ENCODE results near the gene NKX6-2. TPM values are rescaled to one million over a fixed set of nuclear protein-coding genes. Genes with fewer than 3 reads are reported as not detected.
"Not testable (repeated sequence)": the region's sequence is repeated elsewhere in the genome, so short reads cannot be mapped to it uniquely, and the experiment has no call there.

The NKX6-2 gene
- polyA plus RNA-seq, 3 donors: 0.06 to 1.2 TPM; not detected in 1

DNA sequence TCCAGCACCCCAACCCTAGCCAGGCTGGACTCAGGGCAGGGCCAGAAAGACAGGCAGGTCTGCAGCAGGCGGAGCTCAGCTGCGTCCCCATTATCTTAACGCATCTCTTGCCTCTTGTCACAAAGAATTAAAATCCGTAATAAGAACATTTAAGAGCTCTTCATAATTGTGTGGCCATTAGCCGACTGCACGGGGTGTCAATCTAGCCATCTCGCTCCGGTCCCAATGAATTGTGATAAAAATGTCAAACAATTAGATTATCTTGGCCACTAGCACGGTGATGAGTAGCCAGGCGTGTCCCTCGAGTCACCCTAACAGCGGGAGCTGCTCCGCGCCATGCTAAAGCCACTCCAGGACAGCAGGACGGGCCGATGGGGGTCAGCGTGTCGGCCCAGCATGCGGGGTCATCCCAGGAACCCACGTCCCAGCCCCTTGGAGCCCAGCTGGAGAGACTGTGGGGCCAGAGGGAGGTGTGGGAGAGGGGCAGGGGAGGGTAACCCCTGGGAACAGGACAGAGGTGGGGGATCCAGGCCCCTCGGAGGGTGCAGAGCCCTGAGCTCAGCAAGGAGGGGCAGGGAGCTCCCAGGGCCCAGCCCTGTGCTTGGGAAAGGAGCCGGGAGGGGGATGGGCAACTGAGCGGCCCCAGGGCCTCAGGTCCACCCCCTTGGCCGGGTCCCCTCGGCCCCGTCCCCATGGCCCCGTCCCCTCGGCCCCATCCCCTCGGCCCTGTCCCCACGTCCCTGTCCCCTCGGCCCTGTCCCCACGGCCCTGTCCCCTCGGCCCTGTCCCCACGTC, 17.7 kb upstream of the NKX6-2 start:
- 78 to 88% (median 81%) methylated on average over 27 to 34 of the region's 34 CpGs for WGBS, 3 donors
- no peak overlapping the region for H3K27ac ChIP-seq (ENCODE audit: low read depth, low read length)

DNA sequence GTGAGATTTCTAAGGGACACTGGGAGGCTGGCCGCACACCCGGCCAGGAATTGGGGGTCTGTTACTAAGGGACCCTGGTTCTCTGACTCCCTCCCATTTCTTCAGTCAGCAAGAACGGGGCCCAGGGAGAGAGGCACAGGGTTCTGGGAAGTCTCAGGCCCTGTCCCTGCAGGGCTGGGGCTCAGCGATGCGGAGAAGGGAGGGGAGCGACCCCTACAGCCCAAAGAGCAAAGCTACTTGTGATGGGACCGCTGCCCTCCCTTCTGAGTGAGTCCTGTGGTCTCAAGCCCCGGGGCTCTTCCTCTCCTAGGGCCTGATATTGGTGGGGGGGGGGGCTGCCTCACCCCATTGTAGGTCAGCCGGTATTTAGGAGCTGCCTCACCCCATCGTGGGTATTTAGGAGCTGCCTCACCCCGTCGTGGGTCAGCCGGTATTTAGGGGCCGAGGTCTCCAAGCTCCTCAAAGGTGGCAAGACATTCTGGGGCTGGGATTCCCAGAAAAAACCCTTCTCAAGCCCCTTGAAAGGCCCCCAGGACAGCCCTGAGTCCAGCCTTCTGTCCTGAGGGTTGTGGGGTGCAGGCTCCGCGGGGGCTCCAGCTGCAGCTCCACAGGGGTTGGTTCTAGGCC, 16.9 kb upstream of the NKX6-2 start:
- H3K27ac ChIP-seq (ENCODE audit: low read depth, low read length): no peak overlapping the region
- 70 to 85% (median 78%) methylated on average over 15 to 16 of the region's 16 CpGs for WGBS, 3 donors

DNA sequence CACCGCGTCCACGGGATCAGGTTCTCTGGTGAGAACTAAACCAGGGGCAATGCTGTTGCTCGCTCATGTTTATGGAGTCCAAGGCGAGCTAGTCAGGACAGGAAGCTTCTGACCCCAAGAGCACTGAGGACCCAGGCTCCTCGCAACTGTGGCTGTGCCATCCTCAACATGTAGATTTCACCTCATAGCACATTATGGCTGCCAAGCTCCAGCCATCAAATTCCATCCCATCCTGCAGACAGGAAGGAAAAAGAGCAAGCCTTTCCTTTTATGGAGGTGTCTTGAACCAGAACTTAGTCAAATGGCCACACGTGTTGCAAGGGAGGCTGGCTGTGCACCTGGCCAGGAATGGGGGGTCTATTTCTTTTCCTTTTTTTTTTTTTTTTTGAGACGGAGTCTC, 16.1 kb upstream of the NKX6-2 start:
- no peak overlapping the region for H3K27ac ChIP-seq (ENCODE audit: low read depth, low read length)
- 83 to 95% (median 87%) methylated on average over 8 of the region's 8 CpGs for WGBS, 3 donors

DNA sequence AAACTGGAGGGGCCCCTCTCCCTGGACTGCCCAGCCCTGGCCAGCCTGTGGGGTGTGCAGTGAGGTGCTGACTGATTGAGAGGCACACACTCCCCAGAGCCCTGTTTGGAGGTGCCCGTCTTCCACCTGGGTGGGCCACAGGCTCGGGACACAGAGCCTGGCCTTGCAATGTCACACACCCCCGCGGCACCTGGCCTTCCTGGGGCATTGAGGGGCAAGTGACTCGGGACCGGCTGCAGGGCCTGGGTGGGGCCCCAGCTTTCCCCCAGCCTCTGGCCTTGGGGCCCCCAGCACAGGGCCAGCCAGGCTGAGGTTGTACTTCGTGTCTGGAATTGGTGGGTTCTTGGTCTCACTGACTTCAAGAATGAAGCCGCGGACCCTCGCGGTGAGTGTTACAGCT, 13.9 kb upstream of the NKX6-2 start:
- H3K27ac ChIP-seq (ENCODE audit: low read depth, low read length): no peak overlapping the region
- 85 to 89% (median 89%) methylated on average over 11 of the region's 11 CpGs for WGBS, 3 donors

DNA sequence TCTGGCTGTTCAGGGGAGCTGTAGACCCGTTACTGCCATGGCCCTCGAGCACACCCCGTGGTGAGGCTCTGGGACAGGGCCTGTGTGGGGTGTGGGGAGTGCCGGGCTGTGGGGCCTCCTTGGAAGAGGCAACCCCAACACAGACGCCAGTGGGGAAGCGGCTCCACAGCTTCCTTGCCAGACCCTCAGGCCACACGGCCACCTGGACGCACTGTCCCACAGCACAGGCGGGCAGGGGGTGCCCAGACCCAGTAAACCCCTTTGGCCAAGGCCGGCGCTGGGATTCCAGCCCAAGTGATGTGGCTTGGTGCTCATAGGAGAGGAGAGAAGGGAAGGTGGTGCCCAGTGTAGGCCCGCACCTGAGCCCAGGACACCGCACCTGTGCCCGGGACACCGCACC, 12.9 kb upstream of the NKX6-2 start:
- no peak overlapping the region for H3K27ac ChIP-seq (ENCODE audit: low read depth, low read length)
- WGBS, 3 donors: 86 to 94% (median 88%) methylated on average over 12 to 15 of the region's 15 CpGs

DNA sequence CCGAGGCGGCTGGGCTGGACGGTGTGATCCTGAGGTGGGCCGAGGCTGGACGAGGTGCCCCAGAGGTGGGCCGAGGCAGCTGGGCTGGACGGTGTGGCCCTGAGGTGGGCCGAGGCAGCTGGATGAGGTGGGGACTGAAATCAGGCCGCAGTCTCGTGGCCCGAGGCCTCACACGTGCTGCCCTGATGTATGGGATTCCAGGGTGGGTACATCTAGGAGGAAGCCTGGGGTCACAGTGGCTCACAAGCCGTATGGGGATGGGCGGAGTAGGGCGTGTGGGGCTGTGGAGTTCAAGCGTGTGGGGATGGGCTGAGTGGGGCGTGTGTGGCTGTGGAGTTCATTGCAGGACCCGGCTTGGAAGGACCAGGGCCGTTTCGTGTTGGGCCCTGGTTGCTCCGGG, 12.5 kb upstream of the NKX6-2 start:
- no peak overlapping the region for H3K27ac ChIP-seq (ENCODE audit: low read depth, low read length)
- 82 to 86% (median 85%) methylated on average over 21 of the region's 21 CpGs for WGBS, 3 donors

DNA sequence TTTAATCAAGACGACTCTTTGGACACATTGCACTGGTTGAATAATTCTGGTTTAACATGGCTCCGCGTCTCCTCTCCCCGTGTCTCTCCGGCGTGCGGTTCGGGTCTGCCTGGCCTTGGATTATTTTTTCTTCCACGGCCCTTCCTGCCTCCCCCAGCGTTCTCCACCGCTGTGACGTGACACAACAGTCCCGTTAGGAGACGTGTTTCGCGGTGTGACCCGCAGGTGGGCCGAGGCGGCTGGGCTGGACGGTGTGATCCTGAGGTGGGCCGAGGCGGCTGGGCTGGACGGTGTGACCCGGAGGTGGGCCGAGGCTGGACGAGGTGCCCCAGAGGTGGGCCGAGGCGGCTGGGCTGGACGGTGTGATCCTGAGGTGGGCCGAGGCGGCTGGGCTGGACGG, 12.0 kb upstream of the NKX6-2 start:
- WGBS, 3 donors: 89 to 93% (median 93%) methylated on average over 20 to 31 of the region's 32 CpGs
- H3K27ac ChIP-seq (ENCODE audit: low read depth, low read length): not testable (repeated sequence)

DNA sequence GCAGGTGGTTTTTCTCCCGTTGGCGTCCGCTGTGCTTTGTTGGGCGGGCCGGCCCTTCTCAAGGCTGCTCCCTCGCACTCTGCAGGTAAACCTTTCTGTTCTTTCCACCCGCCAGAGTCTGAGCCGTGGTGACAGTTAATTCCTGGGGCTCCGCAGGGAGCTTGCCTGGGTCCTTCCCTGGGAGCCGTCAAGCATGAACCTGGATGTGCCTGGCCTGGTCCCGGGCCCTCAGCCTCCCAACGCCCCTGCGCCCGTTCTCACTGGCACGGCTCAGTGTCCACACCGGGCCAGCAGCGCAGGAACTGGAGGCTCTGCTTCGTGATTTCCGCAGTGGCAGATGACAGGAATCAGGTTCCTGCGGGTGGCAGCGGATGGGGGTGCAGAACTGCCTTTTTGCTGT, 10.9 kb upstream of the NKX6-2 start:
- WGBS, 3 donors: 60 to 75% (median 73%) methylated on average over 21 of the region's 21 CpGs
- no peak overlapping the region for H3K27ac ChIP-seq (ENCODE audit: low read depth, low read length)

DNA sequence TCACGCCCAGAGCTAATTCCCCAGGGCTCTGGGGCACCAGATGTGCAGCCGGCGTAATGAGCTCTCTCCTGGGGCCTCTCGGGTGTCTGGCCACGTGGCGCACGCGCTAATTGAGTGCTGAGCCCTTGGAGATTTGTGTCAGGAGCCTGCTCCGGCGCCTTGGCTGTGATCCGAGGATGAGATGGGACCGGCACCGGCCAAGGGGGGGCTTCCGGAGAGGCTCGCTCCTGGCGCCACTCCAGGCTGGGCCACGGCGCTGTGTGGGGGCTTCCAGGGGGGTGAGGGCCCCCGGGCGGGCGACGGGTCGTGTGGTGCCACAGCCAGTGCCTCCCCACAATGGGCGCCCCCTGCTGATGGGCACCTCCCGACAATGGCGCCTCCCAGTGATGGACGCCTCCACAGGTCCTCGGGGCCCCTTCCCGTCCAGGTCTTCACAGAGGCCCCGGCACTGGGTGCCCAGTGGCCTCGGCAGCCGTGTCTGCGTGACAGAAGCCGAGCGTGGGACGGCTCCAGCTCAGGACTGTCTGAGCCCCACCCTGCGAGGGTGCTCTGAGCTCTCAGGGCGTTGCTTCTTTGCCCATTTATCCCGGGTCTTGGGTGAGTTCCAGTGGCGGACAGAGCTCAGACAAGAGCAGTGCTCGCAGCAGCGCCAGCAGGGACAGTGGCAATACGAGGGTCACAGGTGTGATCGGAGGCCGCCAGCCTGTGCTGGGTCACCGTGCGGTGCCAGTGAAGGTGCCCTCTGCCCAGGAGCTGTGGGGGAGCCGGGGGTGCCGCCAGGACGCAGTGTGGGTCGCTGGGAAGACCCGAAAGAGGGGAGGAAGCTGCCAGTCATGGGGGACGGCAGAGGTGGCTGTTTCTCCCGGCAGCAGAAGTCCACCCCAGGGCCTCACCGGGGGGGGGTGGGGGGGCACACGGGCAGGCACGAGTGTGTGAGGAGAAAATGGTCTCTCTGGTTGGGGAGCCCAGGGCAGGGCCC, 8.2 kb upstream of the NKX6-2 start:
- H3K27ac ChIP-seq (ENCODE audit: low read depth, low read length): no peak overlapping the region
- 48 to 65% (median 63%) methylated on average over 55 to 57 of the region's 57 CpGs for WGBS, 3 donors

DNA sequence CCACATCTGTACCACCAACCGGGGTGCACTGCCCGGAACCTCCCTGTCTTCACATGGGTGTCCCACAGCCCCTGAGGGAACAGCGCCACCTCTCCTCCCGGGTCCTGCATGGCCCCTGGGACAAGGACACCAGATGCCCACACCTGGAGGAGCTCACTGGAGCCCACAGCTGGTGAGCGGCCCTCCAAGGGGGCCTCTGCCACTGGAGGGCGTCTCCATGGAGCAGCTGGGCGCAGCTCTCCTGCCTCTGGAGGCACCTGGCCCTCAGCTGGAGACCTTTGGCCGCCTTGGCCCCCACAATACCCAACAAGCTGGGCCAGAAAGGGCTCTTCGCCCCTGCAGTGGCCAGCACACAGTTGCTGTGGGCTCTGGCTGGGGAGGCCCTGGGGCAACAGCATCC, 7.3 kb upstream of the NKX6-2 start:
- no peak overlapping the region for H3K27ac ChIP-seq (ENCODE audit: low read depth, low read length)
- 87 to 93% (median 88%) methylated on average over 9 of the region's 9 CpGs for WGBS, 3 donors

DNA sequence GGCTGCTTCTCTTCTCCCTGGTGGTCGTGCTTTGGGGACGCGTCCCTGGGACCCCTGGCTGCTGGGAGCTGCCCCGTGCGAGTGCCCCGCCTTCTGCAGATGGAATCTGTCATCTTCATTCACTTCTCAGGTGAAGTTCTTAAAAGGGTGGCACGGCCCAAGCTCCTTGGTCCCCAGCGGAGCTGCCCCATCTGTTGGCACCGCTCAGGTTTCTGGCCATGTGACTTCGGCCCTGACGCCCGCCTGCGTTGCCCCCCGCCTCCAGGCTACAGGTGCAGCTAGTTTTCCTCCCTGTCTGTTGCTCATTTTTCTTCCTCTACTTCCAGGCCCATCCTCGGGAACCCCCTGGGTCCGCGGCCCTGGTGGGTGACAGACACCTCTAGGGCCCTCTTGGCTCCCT, 6.8 kb upstream of the NKX6-2 start:
- no peak overlapping the region for H3K27ac ChIP-seq (ENCODE audit: low read depth, low read length)
- 80 to 89% (median 82%) methylated on average over 17 of the region's 17 CpGs for WGBS, 3 donors

DNA sequence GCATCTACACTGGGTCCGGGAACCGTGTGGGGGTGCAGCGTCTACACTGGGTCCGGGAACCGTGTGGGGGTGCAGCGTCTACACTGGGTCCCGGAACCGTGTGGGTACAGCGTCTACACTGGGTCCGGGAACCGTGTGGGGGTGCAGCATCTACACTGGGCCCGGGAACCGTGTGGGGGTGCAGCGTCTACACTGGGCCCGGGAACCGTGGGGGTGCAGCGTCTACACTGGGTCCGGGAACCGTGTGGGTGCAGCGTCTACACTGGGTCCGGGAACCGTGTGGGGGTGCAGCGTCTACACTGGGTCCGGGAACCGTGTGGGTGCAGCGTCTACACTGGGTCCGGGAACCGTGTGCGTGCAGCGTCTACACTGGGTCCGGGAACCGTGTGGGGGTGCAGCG, 6.2 kb upstream of the NKX6-2 start:
- 90 to 96% (median 94%) methylated on average over 31 to 33 of the region's 33 CpGs for WGBS, 3 donors
- not testable (repeated sequence) for H3K27ac ChIP-seq (ENCODE audit: low read depth, low read length)

DNA sequence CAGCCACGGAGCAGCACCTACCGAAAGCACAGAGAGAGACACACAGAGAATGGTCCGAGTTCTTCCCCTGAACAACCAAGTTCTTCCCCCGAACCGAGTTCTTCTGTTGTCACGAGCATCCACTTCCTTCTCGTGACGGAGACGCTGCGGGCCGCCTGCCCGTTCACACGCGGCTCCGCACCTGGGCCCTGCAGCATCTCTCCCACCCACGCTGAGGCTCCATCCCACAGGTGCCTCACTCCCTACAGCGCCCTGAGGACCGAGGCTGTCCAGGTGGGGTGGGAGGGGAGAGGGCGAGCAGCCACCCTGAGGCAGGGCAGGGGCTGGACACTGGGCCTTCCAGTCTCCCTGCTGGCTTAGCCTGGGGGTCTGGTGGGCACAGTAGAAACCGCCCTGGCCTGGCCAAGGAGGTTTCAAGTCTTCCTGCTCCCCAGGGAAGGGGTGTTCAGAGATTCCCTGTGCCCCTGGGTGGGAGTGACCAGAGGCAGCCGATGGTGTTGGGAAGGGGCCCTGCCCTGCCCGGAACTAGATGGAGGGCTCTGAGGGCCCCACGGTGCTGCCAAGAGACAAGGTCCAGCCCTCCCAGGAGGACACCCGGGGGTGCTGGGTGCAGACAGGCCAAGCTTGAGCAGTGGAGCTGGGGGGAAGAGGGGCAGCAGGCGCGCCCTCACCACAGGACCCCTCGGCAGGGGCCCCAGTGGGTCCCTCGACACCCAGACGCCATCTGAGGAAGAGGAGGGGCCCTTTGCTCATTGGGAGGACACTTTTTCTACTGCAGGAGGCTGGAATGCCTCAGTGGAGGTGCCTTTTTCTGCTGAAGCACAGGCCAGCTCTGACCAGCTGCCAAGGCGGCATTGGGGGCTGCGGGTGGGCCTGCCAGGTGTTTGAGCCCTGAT, 5.2 kb upstream of the NKX6-2 start:
- no peak overlapping the region for H3K27ac ChIP-seq (ENCODE audit: low read depth, low read length)
- 48 to 57% (median 50%) methylated on average over 31 of the region's 31 CpGs for WGBS, 3 donors

DNA sequence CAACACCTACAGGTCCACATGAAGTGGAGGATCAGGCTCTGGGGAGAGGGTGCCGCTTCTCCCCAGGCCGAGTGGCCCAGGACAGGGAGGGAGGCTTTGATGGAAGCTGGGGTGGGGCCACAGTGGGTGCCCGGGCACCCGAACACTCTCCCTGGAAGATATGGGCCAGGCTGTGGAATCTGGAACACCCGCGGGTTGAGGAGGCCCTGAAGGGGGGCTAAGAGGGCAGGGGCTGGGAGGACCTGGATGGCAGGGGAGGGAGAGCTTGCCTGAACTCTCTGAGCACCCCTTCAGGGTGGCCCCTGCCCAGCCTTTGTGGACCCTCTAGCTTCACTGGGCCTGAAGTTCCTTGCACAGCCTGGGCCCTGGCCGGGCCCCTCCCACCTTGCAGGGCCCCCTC, 4.5 kb upstream of the NKX6-2 start:
- WGBS, 3 donors: 38 to 53% (median 45%) methylated on average over 7 of the region's 7 CpGs
- no peak overlapping the region for H3K27ac ChIP-seq (ENCODE audit: low read depth, low read length)

DNA sequence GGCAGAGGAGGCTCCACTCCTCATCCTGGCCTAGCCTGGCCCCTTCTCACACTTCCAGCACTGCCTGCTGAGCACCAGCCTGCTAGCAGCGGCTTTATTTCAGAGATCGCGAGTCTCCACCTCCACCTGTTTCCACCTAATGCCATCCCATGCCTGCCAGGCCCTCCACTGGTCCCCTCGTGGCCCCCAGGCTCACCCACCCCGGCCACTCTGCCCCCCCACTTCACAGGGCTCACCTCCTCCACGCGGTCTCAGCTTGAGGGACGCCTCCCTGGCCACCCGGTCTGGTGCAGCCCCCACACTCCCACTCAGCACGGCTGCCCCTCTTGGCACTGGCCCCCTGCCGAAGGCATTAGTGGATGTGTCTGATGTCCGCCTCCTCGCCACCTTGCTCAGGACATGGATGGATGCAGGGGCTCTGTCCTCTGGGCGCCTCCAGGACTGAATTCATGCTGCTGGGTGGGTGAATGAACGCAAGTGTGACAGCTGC, 3.8 kb upstream of the NKX6-2 start:
- no peak overlapping the region for H3K27ac ChIP-seq (ENCODE audit: low read depth, low read length)
- WGBS, 3 donors: 62 to 70% (median 66%) methylated on average over 15 of the region's 15 CpGs

DNA sequence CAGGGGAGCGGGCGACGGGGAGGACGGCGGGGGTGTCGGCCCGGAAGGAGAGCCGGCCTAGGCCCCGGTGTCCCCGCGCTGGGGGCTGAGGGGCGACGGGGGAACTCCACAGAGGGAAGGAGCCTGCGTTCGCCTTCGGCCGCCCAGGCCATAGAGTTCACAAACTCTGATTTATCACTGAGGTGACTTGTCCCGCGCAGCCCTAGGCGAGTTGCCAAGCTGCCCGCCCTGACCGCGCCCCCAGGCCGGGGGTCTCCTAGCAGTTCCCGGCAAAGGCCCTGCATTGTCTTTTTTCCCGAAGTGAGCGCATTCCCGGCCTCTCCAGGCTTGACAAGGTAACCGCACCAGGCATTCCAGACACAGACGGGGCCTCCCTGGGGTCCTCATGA, 2.9 kb upstream of the NKX6-2 start:
- WGBS, 3 donors: 2 to 4% (median 4%) methylated on average over 29 to 30 of the region's 30 CpGs
- no peak overlapping the region for H3K27ac ChIP-seq (ENCODE audit: low read depth, low read length)

DNA sequence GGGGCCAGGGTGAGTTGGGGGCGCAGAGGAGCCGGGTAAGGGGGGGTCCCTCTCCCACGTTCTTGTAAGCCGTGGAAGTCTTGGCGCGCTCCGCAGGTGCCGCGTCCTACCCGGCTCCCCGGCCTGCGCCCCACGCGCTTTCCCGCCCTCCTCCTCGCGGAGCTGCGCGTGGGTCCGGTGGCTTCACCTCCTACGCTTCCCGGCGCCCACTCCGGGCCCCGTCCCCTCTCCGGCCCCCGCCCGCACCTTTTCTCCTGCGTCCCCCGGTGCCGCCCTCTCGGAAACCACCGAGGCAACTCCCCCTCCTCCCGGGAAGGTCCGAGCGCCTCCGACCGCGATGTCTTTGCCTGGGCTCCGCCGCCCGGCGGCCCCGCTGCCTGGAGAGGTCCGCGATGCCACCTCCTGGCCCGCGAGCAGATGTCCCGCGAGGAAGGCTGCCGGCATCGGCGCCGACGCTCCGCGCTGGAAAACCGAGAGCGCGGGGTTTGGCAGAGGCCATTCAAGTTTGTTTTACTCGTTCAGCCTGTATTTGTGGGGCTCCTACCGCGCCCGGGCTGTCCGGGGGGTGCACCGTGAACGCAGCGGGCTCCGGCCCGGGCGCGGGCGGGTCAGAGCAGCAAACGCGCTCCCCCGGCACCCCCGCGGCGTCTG, 2.4 kb upstream of the NKX6-2 start:
- H3K27ac ChIP-seq (ENCODE audit: low read depth, low read length): no peak overlapping the region
- 1 to 3% (median 2%) methylated on average over 60 to 78 of the region's 79 CpGs for WGBS, 3 donors

All from adipose tissue (tissue), 3 donors.